HepG2 (cell line): ENCODE results near the gene FANCD2OS. TPM values are rescaled to one million over a fixed set of nuclear protein-coding genes. Genes with fewer than 3 reads are reported as not detected.

Source experiments
- ARNT ChIP-seq: fragments of 450-650 bp; IDR thresholded peaks from 2 replicates; pipeline ENCODE4 v1.6.1; 2017
- ATF4 ChIP-seq, 2 experiments: fragments of 450-650 bp in 1 of 2; sonication (generic) in 1 of 2; formaldehyde crosslinking; IDR thresholded peaks; 2 replicates each; pipeline versions ENCODE4 v1.5.0 to v1.8.0; 2020 to 2022; ENCODE audit warnings: mild to moderate bottlenecking in 1 of 2, missing genetic modification reagents in 1 of 2
- CTCF ChIP-seq: sonication (generic); formaldehyde crosslinking; IDR thresholded peaks from 2 replicates; pipeline ENCODE4 v1.5.0; 2020; ENCODE audit warnings: mild to moderate bottlenecking, missing genetic modification reagents, moderate library complexity
- FOXO1 ChIP-seq: sonication (generic); formaldehyde crosslinking; IDR thresholded peaks from 2 replicates; pipeline ENCODE4 v1.4.0; 2020; ENCODE audit warnings: missing genetic modification reagents
- GLMP ChIP-seq: sonication (generic); formaldehyde crosslinking; IDR thresholded peaks from 2 replicates; pipeline ENCODE4 v1.9.0; 2021; ENCODE audit warnings: missing genetic modification reagents, mild to moderate bottlenecking, borderline replicate concordance
- HNF1B ChIP-seq: sonication (generic); formaldehyde crosslinking; IDR thresholded peaks from 2 replicates; pipeline ENCODE4 v1.5.1; 2020; ENCODE audit warnings: mild to moderate bottlenecking, moderate library complexity, missing genetic modification reagents
- HNF4G ChIP-seq, 2 experiments: sonication (generic) in 1 of 2; formaldehyde crosslinking in 1 of 2; IDR thresholded peaks; 2 replicates each; pipeline versions ENCODE4 v1.4.0 to v1.6.1; 2011 to 2020; ENCODE audit warnings: borderline replicate concordance in 2 of 2, low read depth in 2 of 2, mild to moderate bottlenecking in 2 of 2, low read length in 1 of 2, missing genetic modification reagents in 1 of 2, moderate library complexity in 1 of 2
- HOXA5 ChIP-seq: sonication (generic); formaldehyde crosslinking; IDR thresholded peaks from 2 replicates; pipeline ENCODE4 v1.4.0; 2020; ENCODE audit warnings: missing genetic modification reagents
- MIER2 ChIP-seq: IDR thresholded peaks from 2 replicates; pipeline ENCODE4 v1.6.1; 2016; ENCODE audit warnings: missing biosample characterization, missing genetic modification reagents
- NKX3-1 ChIP-seq: sonication (generic); formaldehyde crosslinking; IDR thresholded peaks from 2 replicates; pipeline ENCODE4 v1.5.0; 2020; ENCODE audit warnings: missing genetic modification reagents
- NR2C2 ChIP-seq: sonication (generic); formaldehyde crosslinking; IDR thresholded peaks from 2 replicates; pipeline ENCODE4 v1.4.0; 2020; ENCODE audit warnings: missing genetic modification reagents, mild to moderate bottlenecking, moderate library complexity, borderline replicate concordance
- SRSF9 ChIP-seq: fragments of 200-400 bp; formaldehyde crosslinking; IDR thresholded peaks from 2 replicates; pipeline ENCODE4 v1.6.1; 2018; ENCODE audit warnings: borderline replicate concordance, mild to moderate bottlenecking, low read depth, low read length; ENCODE audit not compliant: insufficient read depth, poor library complexity, severe bottlenecking
- USF2 ChIP-seq, 2 experiments: sonication (generic) in 1 of 2; formaldehyde crosslinking in 1 of 2; IDR thresholded peaks; 2 replicates each; pipeline versions ENCODE4 v1.5.1 to v1.6.1; 2011 to 2020; ENCODE audit warnings: borderline replicate concordance in 1 of 2, low read depth in 1 of 2, low read length in 1 of 2, mild to moderate bottlenecking in 1 of 2, missing genetic modification reagents in 1 of 2, moderate library complexity in 1 of 2
- ZBTB21 ChIP-seq: sonication (generic); formaldehyde crosslinking; IDR thresholded peaks from 2 replicates; pipeline ENCODE4 v1.4.0; 2020; ENCODE audit warnings: missing genetic modification reagents
- ZBTB38 ChIP-seq: sonication (generic); formaldehyde crosslinking; IDR thresholded peaks from 2 replicates; pipeline ENCODE4 v1.5.1; 2020; ENCODE audit warnings: mild to moderate bottlenecking, missing genetic modification reagents
- ZNF224 ChIP-seq: sonication (generic); formaldehyde crosslinking; IDR thresholded peaks from 2 replicates; pipeline ENCODE4 v1.5.0; 2020; ENCODE audit warnings: mild to moderate bottlenecking, missing genetic modification reagents
- ZNF350 ChIP-seq: sonication (generic); formaldehyde crosslinking; IDR thresholded peaks from 2 replicates; pipeline ENCODE4 v1.4.0; 2020; ENCODE audit warnings: mild to moderate bottlenecking, low read depth, missing genetic modification reagents, borderline replicate concordance
- ZNF547 ChIP-seq: sonication (generic); formaldehyde crosslinking; IDR thresholded peaks from 2 replicates; pipeline ENCODE4 v1.5.1; 2020; ENCODE audit warnings: mild to moderate bottlenecking, missing genetic modification reagents
- polyA plus RNA-seq, 8 experiments: library from polyadenylated mRNA; depleted of rRNA in 3 of 8; stranded (reverse) in 7 of 8; unstranded in 1 of 8; fragments of >200 nt; fragmentation: Illumina TruSeq in 4 of 8; extraction: Trizol in 4 of 8; gene quantifications; 2 replicates each; pipeline versions ENCODE4 v1.2.1 to v1.2.3, GENCODE V29; 2011 to 2016; ENCODE audit warnings: low read depth in 4 of 8, missing spikeins in 1 of 8, mixed read lengths in 1 of 8; ENCODE audit not compliant: insufficient read depth in 1 of 8
- total RNA-seq, 5 experiments: library from RNA; depleted of rRNA; stranded (reverse); fragments of >200 nt; fragmentation: Illumina TruSeq; extraction: Trizol; gene quantifications; 2 replicates each; pipeline ENCODE4 v1.2.3, GENCODE V29; 2016; ENCODE audit warnings: low read depth in 1 of 5

Gene FANCD2OS
- total and polyA plus RNA-seq, 2 of the 13 experiments (the other 11 are each of a cell fraction or from before 2014, with no cell fraction given), result not detected

- TF ChIP-seq CTCF (CRISPR knock-in tag) (no peak), NR2C2 (peak; percentile 58), FOXO1 (CRISPR knock-in tag) (no peak), HNF1B (CRISPR knock-in tag) (peak; percentile 69), MIER2 (CRISPR knock-in tag) (0 out of 2 replicates have a peak, but pooled peaks have one; percentile 28), GLMP (CRISPR knock-in tag) (no peak), SRSF9 (no peak), ZBTB21 (no peak), ZBTB38 (CRISPR knock-in tag) (peak; percentile 49; the same call in 1 of the 2 replicates), NKX3-1 (CRISPR knock-in tag) (peak; percentile 78), HOXA5 (CRISPR knock-in tag) (peak; percentile 68; the same call in 1 of the 2 replicates), ZNF547 (CRISPR knock-in tag) (peak; percentile 32; the same call in 1 of the 2 replicates), HNF4G (IDR thresholded peaks at IDR 0.05; ENCODE audit: borderline replicate concordance, low read depth, low read length) (no peak), HNF4G (CRISPR knock-in tag; IDR thresholded peaks at IDR 0.05; ENCODE audit: borderline replicate concordance, low read depth) (peak; percentile 64; the same call in 1 of the 2 replicates), ARNT (no peak), ZNF350 (CRISPR knock-in tag) (peak; percentile 52; the same call in 1 of the 2 replicates), USF2 (IDR thresholded peaks at IDR 0.05; ENCODE audit: low read depth, low read length) (no peak), USF2 (CRISPR knock-in tag; IDR thresholded peaks at IDR 0.05; ENCODE audit: borderline replicate concordance) (no peak), ATF4 (CRISPR knock-in tag; IDR thresholded peaks at IDR 0.05) (no peak), ZNF224 (CRISPR knock-in tag) (no peak)
Measured at GRCh38 chr3:10115326-10116137, 7.5 kb upstream of the FANCD2OS start, which contains the start of gene BRK1 (continued).
